GM19395 (cell line): ENCODE data around the gene CTSH.
"Not testable (repeated sequence)": the region's sequence is repeated elsewhere in the genome, so short reads cannot be mapped to it uniquely, and the experiment has no call there.

Experiments used
- ATAC-seq: cut with Tn5 transposase; IDR thresholded peaks from one replicate; pipeline ENCODE4 v1.9.1; 2021; ENCODE audit warnings: mild to moderate bottlenecking, moderate library complexity; ENCODE audit not compliant: unreplicated experiment

CTSH gene

GRCh38 chr15:78923480-78924360 is 21.1 kb downstream of the CTSH start:
- ATAC-seq: no peak

DNA sequence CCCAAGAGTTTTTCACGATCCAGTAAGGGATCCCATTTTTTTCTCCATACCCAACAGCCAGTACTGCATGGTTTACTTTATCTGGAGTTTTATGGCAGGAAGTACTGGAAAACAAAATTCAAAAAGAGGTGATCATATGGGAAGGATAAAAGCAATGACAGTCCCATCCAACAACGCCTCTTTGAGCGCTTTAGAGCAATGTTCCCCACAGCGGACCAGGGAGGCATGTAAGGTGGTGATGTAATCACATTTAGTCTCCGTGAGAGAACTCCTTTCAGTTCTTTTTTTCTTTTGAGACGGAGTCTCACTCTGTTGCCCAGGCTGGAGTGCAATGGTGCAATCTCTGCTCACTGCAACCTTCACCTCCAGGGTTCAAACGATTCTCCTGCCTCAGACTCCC is 21.8 kb downstream of the CTSH start:
- ATAC-seq: no peak

GRCh38 chr15:78922527-78922926 is 22.3 kb downstream of the CTSH start:
- ATAC-seq: no peak

DNA sequence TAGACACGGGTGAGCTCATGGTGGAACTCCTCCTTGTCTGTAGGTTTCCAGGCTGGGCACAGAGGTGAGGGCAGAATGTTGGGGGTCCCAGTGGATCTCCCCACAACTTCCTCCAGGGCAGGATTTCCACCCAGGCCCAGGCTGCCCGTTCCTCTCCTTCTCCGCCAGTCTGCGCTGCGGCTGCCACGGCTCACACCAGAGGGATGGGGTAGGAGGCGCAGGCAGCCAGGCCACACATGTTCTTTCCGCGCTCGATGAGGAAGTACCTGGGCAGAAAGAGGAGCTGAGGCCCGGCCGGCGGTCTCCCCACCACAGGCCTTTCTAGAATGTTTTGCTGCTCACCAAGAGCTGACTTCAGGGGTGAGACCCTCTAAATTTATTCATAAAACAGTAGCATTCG is 22.9 kb downstream of the CTSH start:
- ATAC-seq: no peak

GRCh38 chr15:78921517-78921916 is 23.3 kb downstream of the CTSH start:
- ATAC-seq: no peak

GRCh38 chr15:78917888-78918287 is 27.0 kb downstream of the CTSH start:
- ATAC-seq: no peak

DNA sequence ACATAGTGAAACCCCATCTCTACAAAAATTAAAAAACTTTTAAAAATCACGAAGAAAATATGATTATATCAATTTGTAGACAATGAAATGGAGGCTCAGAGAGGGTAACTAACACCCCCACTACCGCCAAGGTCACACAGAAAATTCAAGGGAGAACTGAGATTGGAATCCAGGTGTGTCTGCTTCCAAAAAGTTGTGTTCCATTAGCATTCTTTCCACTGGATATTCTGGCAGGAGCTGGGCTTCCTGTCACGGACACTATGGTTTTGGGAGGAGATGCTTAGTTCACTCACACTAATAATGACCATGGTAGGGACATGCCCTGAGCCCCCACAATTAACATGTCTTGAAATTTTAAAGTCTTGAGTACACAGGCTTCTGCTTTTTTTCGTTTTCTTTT is 28.8 kb downstream of the CTSH start:
- no peak for ATAC-seq

DNA sequence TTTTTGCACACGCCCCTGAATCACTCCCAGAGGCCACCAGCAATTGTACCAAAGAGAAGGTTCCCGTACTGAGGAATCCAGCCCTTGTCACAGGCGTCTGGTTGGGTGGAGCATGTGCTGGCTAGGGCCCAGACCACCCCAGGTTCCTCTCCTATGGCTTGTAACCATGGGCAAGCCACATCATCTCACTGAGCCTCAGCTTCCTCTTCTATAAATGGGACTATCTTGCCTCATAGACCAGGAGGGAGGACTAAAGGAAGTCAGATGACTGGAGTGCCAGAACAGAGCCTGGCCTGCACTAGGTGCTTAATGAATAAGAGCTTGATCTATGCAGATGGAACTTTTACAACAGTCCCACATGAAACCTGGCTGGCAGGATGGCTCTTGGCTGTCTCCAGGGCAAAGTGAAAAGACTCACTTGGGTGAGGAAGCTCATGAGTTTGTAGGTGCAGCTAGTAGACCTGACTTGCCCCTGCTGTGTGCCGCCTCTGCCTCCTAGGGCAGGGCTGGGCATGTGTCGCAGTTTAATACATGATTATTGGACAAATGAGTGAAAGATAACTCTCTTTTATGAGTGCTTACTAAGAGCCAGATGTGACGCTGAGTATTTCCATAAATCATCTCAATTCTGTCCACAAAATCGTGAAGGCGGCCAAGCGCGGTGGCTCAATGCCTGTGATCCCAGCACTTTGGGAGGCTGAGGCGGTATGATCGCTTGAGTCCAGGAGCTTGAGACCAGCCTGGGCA is 29.3 kb downstream of the CTSH start:
- ATAC-seq: no peak

DNA sequence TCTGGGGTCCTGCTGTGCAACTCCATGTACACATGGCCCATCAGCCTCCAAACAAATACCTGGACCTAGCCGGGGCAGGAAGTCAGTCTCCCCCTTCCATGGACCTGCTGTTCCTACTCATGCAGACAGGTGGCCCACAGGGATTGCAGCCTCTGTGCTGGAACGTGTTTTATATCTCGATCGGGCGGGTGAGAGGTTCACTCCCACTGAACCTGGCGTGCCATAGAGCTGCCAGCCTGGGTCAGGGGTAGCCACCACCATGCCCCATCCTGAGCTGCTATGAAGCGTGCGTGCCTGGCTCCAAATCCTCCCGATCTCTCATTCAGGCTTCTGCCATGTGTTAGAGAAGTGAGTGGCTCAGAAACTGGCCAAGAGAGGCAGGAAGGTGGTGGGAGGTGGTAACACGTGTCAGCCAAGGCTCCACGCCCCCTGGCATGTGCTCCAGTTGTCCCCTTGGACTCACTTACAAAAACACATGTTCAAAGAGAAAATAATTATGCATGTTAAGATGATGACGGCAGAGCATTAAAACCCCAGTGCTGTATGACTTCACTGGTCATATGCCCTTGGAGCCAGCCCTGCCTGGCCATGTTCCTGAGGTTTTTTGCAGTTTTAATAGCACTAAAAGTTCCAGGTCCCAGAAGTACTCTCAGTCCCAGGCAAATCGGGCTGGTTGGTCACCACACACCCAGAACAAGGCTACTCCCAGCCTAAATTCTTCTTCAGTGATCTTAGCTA is 30.6 kb downstream of the CTSH start:
- no peak for ATAC-seq

DNA sequence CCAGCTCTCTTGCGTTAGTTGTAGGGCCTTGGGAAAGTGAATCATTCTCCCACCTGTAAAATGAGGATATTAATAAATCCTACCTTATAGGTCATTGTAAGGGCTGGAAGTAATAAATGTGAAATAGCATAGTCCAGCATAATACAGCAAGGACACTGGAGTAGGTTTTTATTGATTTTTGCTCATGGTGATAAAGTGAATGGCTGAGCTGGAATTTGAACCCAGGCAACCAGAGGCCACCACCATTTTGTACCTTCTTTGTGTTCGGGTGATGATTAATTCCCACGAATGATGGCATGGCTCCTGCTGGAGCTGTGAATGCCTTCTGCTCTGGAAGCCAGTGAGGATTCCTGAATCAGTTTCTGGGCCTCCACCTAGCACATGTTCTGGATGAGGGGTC is 31.8 kb downstream of the CTSH start:
- no peak for ATAC-seq

- ATAC-seq: no peak
Observed at GRCh38 chr15:78912316-78912715, 32.5 kb downstream of the CTSH start.

DNA sequence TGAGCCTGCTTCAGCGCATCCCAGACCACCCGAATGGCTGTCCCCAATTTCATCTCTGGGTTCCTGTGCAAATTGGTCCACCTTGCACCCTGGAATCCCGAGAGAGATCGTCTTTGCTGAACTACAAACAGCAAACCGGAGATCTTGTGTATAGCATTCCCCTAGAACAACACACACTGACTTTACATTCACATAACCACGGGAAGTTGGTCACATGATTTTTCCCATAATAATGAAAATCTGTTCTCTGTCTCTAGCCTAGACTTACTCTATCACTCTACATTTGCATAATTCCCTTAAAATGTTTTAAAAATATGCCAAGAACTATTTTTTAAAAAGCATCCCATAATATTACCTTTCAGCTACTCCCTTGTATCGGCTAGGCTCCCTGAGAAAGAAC is 34.6 kb downstream of the CTSH start:
- ATAC-seq: no peak

DNA sequence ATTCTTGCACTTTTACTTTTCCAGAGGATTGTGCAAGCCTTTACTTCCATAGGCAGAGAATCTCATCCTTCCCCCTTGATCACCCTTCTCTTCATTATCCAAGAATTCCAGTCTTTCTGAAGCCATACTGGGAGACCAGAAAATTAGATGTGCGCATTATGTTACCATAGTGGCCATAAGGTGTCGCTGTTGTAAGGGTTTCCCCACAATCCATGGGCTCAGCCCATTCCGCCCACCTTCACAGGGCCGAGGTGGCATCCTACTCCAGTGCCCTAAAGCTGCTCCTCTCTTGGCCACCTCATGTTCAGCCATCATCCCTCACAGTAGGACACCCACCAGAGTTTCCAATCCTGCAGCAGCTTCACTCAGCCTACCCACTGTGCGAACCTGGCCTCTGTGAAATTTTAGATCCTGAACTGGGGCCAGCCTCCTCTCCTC is 35.0 kb downstream of the CTSH start:
- ATAC-seq: no peak

DNA sequence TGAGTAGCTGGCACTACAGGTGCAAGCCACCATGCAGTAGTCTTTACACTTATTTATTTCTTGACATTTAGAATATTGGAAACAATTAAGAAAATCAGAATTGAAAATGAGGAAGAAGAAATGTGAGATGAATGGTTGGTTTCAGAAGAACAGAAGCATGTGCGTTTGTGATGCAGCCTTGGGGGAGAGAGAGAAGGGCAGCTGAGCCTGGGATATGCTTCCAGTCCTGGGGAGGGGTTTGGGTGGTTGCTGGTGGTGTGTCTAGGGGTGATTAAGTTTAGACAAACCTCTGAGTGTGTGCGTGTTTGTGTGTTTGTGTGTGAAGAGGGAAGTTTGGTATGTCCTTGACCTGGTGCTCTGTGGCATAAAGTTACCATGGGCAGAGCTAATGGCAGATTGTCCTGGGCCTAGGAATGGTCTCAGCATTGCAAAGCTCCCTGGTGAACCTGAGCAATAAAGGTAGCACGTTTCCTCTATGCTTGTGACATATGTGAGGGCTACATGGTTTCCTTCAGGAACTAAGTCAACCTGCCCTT is 35.6 kb downstream of the CTSH start:
- no peak for ATAC-seq

GRCh38 chr15:78907577-78907976 is 37.3 kb downstream of the CTSH start:
- ATAC-seq: no peak

DNA sequence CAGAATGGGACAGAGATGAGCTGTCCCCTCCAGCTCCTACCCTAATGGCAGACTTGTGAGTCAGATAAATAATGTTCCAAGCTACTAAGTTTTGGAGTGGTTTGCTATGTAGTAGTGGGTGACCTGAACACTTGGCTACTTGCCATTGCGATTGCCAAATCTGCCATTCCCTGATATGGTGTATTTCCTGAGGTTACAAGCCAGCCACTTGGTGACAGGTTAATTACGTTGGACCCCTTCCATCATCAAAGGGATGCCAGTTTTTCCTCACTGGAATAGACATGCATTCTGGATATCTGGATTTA is 38.6 kb downstream of the CTSH start:
- ATAC-seq: no peak

DNA sequence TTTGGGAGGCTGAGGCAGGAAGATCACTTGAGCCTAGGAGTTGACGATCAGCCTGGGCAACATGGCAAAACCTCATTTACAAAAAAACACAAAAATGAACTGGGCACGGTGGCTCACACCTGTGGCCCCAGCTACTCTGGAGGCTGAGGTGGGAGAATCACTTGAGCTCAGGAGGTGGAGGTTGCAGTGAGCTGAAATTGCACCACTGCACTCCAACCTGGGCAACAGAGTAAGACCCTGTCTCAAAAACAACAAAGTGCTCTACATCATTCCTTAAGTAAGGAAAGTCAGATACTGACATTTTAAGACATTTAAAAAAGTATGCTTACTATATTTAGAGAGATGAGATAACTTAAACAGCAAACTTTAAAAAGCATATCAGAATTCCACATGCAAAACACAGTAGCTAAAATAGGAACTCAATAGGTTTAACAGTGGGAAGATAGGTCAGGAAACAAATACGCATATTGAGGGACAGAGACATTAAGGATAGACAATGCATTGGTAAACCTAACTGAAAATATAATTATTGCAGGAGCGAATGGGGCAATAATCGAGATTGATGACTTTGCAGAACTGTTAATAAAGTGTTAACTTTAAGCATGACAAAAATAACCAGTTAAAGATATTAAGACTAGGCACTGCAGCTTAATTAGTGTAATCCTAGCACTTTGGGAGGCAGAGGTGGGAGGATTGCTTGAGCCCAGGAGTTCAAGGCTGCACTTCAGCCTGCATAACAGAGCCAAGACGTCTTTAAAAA is 40.1 kb downstream of the CTSH start:
- ATAC-seq: no peak

- not testable (repeated sequence) for ATAC-seq
Observed at GRCh38 chr15:78902281-78903032, 42.4 kb downstream of the CTSH start.

GRCh38 chr15:78900819-78901533 is 43.9 kb downstream of the CTSH start:
- not testable (repeated sequence) for ATAC-seq
